Measurements from ENCODE around the gene JMJD6.
"Not testable (repeated sequence)": the region's sequence is repeated elsewhere in the genome, so short reads cannot be mapped to it uniquely, and the experiment has no call there.

Gene JMJD6

DNA sequence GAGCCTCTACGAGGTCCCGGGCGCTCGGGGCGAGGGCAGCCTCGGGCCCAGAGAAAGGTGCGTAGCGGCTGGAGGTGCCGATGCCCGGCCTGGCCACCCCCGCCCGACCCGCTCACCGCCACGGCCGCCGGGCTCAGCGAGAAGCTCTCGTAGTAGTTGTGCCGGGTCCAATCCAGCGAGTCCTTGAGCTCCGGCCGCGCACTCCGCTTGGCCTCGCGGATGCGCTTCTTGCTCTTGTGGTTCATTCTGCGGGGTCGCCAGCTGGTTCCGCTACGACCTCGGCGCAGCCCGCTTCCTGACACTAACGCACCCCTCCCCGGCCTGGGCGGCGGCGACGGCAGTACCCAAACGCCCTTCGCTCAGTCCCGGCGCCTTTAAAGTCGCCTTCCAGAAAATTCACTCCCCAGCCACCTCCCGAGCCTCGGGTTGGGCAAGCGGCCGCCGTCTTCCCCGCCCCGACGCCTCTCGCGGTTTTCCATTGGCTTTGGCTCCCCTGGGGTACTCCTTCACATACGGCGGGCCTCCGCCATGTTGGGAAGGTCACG is at the start of gene JMJD6:
TSS of gene JMJD6 (minus strand) at position 376 of the 545 bp plus-strand sequence. CDS start at position 245, 131 bp downstream.
- peak; percentile 91 for DNase-seq

DNA sequence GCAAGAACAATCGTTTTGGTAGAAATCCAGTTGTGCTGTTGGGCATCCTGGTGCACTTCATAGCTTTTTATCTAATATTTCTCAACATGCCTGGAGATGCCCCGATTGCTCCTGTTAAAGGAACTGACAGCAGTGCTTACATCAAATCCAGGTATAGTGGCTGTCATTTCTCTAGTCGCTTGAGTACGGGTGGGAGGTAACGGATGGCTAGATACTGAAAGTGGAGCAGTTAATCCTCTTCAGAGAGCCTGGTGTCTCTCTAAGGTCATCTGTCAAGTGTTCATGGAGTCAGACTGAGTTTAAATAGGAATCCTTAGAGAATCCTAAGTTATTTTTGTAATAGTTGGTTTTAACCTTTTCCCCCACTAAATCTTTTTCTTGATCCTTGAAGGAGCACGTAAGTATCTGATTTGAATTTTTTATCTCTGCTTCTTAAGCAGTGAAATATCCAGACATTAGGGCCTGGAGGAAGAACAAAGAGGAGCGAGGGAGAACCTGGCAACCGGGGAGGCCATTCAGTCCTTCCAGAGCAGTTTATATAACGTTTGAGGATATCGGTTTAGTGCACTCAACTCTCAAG is 48.7 kb upstream of the JMJD6 start:
- no peak for DNase-seq

DNA sequence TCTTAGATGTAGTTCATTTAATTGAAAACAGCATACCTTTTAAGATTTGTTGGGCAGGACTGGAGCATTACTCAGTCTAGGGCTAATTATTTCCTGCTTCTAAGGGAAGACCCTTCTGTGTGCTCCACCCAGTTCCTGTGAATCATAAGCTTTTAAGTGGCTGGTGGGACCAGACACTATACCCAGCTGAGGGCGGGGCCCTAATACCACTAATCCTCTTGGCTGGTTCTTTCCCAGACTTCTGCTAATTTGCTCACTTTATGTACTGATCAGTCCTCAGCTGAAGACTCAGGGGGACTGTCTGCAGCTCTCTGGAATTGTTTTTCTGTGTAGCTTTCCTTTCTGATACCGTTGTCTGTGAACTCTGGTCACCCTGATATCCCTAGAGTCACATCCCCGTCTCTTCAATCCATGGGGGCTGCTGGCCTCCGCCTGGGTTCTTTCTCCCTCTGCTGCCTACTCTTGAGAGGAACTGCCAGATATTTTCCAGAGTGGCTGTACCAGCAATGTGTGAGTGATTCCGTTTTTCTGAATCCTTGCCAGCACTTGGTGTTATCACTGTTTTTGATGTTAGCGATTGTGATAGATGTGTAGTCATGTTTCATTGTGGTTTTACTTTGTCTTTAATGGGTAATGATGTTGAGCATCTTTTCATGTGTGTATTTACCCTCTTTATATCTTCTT is 46.6 kb upstream of the JMJD6 start:
- peak; percentile 40 for DNase-seq

DNA sequence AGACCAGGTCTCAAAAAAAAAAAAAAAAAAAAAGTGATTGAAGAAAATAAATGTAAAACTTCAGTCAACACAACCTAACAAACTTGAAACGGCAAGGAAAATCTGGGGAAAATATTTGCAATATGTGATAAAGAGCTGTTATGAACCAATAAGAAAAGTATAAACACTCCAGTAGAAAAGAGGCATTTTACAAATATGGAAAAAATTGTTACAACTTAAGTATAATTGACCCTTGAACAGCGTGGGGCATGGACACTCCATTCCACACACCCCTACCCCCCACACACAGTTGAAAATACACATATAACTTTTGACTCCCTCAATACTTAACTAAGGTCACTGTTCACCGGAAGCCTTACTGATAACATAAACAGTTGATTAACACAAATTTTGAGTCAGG is 32.2 kb upstream of the JMJD6 start:
- no peak for DNase-seq

DNA sequence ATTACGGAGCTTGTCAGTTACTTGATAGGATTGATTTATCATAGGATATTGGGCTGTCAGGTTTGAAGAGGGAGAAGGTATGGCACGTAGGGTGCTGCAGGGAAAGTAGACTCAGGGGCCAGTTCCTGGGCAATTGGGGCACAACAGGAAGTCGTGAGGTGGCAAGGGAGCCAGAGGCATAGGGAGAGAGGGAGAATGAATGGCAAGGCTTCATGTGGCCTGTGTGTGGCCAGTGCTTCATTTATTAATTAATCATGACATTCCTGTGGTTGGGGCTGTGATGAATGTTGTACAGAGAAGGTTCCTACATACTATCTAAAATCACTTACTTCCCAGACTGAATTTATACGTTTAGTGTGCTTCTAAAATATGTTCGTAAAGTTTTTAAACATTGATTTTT is 30.9 kb upstream of the JMJD6 start:
- no peak for DNase-seq

DNA sequence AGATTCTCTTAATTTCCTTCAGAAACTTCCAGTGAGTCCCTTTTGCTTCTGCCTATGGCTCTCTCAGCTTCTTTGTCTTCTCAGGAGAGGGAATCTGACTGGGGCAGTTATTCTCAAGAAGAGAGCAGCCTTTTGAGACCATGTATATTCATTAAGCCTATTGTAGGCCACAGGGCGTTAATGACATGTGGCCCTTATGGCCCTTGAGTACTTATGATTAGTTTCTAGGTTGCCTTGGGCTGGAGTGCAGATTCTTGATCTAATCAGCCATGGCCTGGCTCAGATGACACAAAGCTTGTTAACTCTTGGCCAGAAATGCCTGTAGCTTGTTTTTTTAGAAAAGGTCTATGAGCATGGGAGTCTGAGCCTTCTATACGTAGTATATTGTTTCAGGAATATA is 28.9 kb upstream of the JMJD6 start:
- DNase-seq: no peak

DNA sequence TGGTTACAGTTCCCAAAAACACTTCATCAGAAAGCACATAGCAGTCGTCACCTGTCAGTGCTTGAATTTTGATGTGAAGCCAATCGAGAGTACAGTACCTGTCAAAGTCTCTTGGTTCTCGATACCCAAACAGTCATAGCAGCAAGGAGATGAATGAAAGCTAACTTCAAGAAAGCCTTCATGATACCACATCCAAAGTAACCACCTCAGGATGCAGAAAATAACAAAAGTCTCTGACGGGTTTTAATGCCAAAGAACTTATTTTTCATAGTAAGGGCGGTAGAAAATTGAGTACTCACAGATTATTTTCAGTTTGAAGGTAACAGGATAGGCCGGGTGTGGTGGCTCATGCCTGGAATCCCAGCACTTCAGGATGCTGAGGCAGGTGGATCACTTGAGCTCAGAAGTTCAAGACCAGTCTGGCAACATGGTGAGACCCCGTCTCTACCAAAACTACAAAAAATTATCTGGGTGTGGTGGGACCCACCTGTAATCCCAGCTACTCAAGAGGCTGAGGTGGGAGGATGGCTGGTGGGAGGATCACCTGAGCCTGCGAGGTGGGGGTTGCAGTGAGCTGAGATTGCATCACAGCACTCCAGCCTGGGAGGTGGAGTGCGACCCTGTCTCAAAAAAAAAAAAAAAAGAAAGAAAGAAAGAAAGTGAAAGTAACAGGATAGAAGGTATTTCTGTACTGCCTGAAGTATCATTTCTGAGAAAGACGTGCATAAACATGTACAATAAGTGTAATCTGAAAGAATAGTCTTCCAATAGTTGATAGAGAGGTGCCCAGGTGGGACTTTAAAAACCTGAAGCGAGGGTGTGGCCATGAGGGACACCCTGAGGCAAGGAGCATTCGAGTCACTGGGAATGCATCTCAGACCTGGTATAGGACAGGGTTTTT is 26.9 kb upstream of the JMJD6 start:
- DNase-seq: no peak

DNA sequence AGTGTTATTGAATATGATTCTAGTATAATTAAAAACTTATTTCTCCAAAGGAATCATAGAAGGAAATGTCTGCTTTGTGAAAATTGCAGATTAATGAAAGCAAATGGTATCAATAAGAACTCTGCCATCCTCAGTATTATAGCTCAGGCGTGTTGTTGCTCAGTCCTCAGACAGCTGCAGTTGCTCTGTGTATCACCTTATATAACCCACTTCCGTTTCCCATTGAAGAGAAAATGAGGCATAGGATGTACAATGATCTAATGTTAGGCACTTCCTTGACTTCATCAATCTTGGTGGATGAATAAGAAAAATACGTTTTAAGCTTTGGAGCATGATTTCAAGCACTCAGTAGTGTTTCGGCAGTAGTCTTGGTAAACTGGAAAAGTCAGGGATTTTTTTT is 25.6 kb upstream of the JMJD6 start:
- DNase-seq: no peak

DNA sequence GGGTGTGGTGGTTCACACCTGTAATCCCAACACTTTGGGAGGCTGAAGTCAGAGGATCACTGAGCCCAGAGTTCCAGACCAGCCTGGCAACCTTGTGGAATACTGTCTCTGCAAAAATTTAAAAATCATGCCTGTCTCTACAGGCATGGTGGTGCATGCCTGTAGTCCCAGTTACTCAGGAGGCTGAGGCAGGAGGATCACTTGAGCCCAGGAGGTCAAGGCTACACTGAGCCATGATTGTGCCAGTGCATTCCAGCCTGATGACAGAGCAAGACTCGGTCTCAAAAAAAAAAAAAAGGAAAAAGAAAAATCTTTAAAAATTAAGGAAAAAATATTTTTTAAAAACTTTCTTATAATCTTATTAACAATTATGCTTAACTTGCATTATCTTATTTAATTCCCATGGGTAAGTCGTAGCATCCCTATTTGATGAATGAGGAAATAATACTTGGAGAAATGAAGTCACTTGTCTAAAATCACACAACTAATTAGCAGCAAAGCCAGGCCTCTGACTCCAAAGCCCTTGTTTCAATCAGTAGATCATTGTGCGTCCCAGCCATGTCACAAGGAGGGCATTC is 25.1 kb upstream of the JMJD6 start:
- no peak for DNase-seq

DNA sequence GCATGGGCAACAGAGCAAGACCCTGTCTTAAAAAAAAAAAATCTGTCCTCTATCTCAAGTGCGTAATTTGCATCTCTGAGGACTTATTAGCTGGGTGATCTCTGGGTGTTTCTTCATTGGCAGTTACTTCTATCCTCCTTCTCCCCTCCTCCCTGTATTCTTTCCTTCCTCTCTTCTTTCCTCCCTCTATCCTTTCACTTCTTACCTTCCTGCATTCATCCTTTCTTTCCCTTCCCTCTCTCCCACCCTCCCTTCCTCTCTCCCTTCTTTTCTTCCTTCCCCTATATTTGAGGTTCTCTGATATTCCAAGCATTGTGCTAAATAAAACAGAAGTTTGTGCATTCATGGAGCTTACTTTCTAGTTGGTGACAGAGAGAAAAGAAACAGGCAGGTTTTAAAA is 22.3 kb upstream of the JMJD6 start:
- no peak for DNase-seq

DNA sequence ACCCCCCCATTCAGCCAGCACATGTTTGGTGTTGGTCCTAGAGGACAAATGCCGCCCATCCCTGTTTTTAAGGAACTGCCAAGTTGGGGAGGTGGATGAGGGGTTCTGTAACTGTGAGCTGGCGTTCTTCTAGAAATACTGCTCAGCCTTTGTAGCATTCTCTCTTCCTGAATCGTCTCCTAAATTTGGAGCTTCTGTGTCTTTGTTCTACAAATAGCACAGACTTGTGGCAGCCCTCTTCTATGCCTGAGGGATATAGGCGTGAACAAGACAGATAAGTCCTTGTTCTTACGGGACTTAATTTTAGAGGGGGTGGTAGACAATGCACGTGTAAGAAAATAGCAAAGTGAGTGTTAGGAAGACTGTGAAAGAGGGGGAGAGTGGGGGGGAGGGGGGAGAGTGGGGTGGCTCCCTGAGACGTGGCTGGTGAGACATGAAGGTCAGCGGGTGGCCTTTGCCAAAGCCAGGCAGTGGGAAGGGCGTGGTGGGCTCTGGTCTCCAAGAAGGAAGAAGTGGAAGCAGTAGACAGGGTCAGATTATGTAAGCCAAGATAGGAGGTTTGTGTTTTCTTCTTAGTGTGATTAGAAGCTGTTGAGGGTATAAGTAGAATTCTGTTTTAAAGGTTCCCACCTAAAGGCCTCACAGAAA is 21.4 kb upstream of the JMJD6 start:
- DNase-seq: no peak

DNA sequence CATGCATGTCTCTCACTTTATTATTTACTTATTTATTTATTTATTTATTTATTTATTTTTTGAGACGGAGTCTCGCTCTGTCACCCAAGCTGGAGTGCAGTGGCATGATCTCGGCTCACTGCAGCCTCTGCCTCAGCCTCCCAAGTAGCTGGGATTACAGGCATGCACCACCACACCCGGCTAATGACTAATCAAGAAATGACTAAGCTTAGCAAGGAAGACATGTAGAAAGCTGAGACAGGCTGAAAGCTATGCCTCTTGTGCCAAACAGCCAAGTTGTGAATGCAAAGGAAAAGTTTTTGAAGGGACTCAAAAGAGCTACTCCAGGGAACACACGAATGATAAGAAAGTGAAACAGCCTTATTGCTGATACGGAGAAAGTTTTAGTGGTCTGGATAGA is 19.4 kb upstream of the JMJD6 start:
- not testable (repeated sequence) for DNase-seq

DNA sequence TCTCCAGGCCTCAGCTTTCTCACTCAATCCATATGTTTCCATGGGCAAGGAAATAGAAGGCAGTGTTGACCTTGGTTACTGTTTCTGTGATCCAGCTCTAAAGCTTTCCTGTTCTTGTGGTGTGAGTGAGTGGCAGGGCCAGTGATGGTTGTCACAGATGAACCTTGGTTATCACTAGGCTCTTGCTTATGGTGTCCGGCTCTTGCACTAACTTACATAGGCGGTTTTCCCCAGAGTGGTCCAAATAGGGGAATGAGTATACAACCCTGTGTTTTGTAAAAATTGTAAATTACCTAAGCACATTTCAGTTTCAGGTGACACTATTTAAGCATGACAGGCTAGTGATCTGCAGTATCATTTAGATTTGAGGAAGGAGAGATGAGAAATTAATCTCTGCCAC is 18.3 kb upstream of the JMJD6 start:
- DNase-seq: no peak

DNA sequence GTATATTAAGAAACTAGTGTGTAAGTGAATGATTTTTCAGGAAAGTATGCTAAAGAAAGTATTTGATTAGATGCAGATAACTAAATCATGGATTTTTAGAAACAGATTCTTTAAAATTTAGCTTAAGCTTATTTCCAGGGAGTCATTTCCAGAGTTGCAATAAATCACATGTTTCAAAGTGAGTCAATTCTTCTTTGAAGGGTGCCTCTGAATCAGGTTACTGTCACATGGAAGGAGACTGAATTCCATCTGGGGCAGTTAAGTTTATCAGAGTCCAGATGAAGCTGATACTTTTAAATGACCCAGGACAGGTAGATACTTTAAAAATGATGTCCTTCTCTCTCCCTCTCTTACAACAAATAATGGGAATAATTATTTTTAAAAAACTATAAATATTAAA is 16.6 kb upstream of the JMJD6 start:
- DNase-seq: no peak

DNA sequence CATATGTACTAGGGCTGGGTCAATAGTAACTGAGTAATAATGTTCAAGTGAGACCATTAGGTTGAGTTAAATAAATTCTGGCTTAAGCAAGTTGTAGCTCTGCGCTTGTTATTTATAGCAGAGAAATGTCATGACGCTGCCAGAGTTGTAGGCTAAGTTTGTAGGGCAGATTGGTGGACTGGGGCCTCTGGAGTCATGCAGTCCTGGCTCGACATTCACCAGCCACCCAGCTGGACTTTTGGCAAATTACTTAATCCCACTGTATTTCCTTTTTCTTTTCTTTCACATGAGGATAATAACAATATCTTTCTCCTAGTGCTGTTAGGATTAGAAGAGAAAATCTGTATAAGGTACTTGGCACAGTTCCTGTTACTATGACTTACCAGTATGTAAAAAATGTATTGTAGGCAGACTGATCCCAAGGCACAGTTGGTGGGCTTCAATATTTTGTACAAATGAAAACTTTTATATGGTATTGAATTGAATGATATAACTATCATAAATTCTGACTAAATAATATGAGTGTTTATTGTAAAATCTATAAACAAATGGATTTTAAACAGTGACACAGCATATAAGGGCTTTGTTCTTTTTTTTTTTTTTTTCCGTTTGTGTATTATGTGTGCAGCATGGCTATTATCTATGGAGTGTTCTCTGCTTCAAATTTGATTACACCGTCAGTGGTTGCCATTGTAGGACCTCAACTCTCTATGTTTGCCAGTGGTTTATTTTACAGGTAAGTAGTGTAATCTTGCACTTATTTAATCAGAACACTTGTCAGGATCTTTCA is 14.1 kb upstream of the JMJD6 start:
- DNase-seq: no peak

DNA sequence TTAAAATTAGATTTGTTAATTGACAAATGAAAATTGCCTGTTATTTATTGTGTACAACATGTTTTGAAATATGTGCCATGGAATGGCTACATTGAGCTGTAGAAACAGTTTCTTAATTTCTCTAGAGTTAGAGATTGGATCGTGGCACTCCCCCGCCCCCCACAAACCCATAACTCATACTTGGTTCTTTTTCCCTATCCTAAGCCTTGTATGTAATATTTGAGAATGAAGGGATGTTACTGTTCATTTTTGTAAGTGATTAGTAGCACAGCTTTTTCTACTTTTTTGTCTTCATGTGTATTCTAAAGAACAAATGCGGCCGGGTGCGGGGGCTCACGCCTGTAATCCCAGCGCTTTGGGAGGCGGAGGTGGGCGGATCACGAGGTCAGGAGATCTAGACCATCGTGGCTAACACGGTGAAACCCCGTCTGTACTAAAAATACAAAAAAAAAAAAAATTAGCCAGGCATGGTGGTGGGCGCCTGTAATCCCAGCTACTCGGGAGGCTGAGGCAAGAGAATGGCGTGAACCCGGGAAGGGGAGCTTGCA is 13.2 kb upstream of the JMJD6 start:
- not testable (repeated sequence) for DNase-seq

DNA sequence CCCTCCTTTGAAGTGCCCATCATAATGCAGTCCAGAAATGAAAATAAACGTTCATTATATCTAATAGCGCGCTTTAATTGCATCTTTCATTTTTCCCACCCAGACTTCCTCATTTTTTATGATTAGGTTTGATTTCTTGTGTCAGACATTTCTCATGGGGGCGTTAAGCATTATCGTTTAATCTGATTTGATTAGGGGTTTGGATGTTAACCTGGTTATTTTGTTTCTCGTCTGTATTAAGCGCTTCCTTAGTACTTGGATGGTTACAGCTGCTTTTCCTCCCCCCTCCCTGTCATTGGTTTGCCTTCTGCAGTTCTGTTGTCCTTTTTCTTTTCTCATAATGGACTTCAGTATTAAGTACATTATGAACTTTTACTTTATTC is 12.1 kb upstream of the JMJD6 start:
- no peak for DNase-seq

DNA sequence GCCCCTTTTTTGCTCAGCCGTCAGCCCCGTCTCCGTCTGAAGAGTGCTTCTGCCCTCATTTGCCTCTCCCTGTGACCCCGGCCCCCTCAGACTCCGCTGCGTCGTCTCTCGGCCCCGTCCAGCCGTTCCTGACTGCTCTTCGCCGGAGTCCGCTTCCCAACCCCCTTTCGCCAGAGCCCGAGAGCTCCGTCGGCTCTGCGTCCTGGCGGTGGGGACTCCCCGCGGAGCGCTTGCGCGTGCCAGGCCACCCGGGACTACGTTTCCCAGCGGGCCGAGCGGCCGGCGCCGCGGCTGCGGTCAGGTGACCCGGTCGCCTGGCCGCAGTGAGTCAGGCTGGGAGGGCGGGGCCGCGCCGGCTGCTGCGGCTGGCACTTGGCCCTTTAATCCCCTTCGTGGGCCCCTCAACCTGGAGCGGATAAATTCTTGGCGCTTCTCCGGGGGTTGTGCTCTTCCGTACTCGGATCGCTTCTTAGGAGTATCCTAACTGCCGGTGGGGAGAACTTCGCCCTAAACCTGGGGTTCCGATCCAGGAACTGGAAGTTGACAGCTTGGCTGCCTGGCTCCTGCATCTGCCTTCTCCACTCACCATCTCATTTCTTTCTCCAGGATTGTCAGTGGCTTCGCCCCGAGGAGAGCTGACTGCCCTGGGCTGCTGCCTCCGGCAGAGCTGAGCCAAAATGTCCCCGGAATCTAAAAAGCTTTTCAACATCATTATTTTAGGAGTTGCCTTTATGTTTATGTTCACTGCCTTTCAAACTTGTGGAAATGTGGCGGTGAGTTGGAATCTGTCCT is 11.5 kb upstream of the JMJD6 start, which contains the start of gene MFSD11:
TSS of gene MFSD11 (plus strand) at position 444 of the 792 bp plus-strand sequence. CDS start at position 678, 234 bp downstream.
- DNase-seq: peak; percentile 88

DNA sequence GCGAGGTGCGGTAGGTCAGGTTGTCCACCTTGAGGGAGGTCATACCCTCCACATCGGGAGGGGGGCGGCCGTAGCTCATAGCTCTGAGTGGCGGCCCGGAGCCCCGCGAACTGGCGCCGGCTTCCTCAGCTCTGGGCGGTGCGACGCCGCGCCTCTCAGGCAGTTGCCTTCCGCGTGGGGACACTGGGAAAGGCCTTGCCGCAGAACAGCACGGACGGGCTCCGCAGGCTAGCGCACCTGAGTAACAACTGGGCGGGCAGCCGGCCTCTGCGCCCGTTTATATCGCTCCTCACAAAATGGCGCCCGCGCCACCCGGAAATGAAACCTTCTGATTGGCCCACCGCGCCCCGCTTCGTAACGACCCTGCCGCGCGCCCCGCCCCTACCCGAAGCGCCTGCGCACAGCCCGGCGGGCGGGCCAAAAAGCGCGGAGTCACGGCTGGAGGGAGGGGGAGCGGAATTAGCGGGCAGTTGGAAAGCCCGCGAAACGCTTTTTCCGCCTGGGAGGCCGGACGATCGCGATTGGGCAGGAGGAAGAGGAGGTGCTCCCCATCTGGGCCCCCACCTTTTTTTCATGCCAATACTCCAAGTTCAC is 10.8 kb upstream of the JMJD6 start, which contains the start of gene SRSF2:
TSS of gene SRSF2 (minus strand) at position 250 of the 594 bp plus-strand sequence. CDS start at position 79, 171 bp downstream.
- peak; percentile 99 for DNase-seq

Data from activated CD4-positive, alpha-beta T cell treated with anti-CD3 and anti-CD28 coated beads for 1 hour (primary cell).